Measurements from ENCODE around the gene TENT4B. TPM values are rescaled to one million over a fixed set of nuclear protein-coding genes. Genes with fewer than 3 reads are reported as not detected.

Gene TENT4B
- total RNA-seq, 1 experiment from 2014 or later, result 11.4 TPM

GRCh38 chr16:50133214-50133613 is 19.9 kb upstream of the TENT4B start:
- Histone ChIP-seq H3K27me3 (ENCODE audit: insufficient read depth, low read depth) (no peaks in the 10 kb centered on the region), H3K36me3 (ENCODE audit: low read depth) (no peaks in the 10 kb centered on the region), H3K9me2 (ENCODE audit: insufficient read depth) (no peaks in the 10 kb centered on the region), H4K20me1 (ENCODE audit: insufficient read depth) (no peaks in the 10 kb centered on the region), H3K79me2 (ENCODE audit: low read depth) (no peaks in the 10 kb centered on the region), H3K4me2 (no peak overlapping the region), H2AFZ (no peak overlapping the region), H3K27ac (no peak overlapping the region), H3F3A (ENCODE audit: insufficient read depth, low read depth) (no peaks in the 10 kb centered on the region), H3K4me1 (replicated peaks; ENCODE audit: insufficient read depth) (no peaks in the 10 kb centered on the region), H3K9me3 (ENCODE audit: insufficient read depth, low read depth) (no peaks in the 10 kb centered on the region), H3K4me3 (no peak overlapping the region)
- TF ChIP-seq CTCF (conservative IDR thresholded peaks at IDR 0.05) (no peak), EZH2 (IDR thresholded peaks at IDR 0.05; ENCODE audit: low read depth) (no peak)
- no TSS peak for BruUV-seq (replicated peaks)
- ChIA-PET CTCF (no interaction called here), POLR2A (ENCODE audit: unreplicated experiment) (no interaction called here)
- intact Hi-C loops (cut with micrococcal nuclease; ENCODE audit: unreplicated experiment), result no loop called here
- no peak for DNase-seq

- TF ChIP-seq EZH2 (IDR thresholded peaks at IDR 0.05; ENCODE audit: low read depth), result no peak
- TF ChIP-seq CTCF (conservative IDR thresholded peaks at IDR 0.05), result no peak
- no peaks in the 10 kb centered on the region for H3K36me3 ChIP-seq (ENCODE audit: low read depth)
- H4K20me1 ChIP-seq (ENCODE audit: insufficient read depth), result no peaks in the 10 kb centered on the region
- no peaks in the 10 kb centered on the region for H3K9me3 ChIP-seq (ENCODE audit: insufficient read depth, low read depth)
- no peaks in the 10 kb centered on the region for H3K4me1 ChIP-seq (replicated peaks; ENCODE audit: insufficient read depth)
- intact Hi-C loops (cut with micrococcal nuclease; ENCODE audit: unreplicated experiment), result no loop called here
- CTCF ChIA-PET, result no interaction called here
- DNase-seq, result no peak
- no peak overlapping the region for H2AFZ ChIP-seq
- H3K27ac ChIP-seq, result no peak overlapping the region
- H3K9me2 ChIP-seq (ENCODE audit: insufficient read depth), result no peaks in the 10 kb centered on the region
- no peak overlapping the region for H3K4me2 ChIP-seq
- no peaks in the 10 kb centered on the region for H3F3A ChIP-seq (ENCODE audit: insufficient read depth, low read depth)
- POLR2A ChIA-PET (ENCODE audit: unreplicated experiment), result interaction anchor here (0.6 kb wide), 1 partner anchor 161 kb away, joined by 4 read pairs; no protein-coding TSS in a partner anchor
- H3K79me2 ChIP-seq (ENCODE audit: low read depth), result no peaks in the 10 kb centered on the region
- no peaks in the 10 kb centered on the region for H3K27me3 ChIP-seq (ENCODE audit: insufficient read depth, low read depth)
- no TSS peak for BruUV-seq (replicated peaks)
- H3K4me3 ChIP-seq, result no peak overlapping the region
Measured at GRCh38 chr16:50136399-50136798, 16.7 kb upstream of the TENT4B start.

GRCh38 chr16:50137268-50137667 is 15.8 kb upstream of the TENT4B start:
- Histone ChIP-seq H3K79me2 (ENCODE audit: low read depth) (no peaks in the 10 kb centered on the region), H3F3A (ENCODE audit: insufficient read depth, low read depth) (no peaks in the 10 kb centered on the region), H3K4me3 (no peak overlapping the region), H3K9me2 (ENCODE audit: insufficient read depth) (no peaks in the 10 kb centered on the region), H3K27ac (no peak overlapping the region), H3K27me3 (ENCODE audit: insufficient read depth, low read depth) (no peaks in the 10 kb centered on the region), H3K4me2 (no peak overlapping the region), H3K9me3 (ENCODE audit: insufficient read depth, low read depth) (no peaks in the 10 kb centered on the region), H3K4me1 (replicated peaks; ENCODE audit: insufficient read depth) (no peaks in the 10 kb centered on the region), H4K20me1 (ENCODE audit: insufficient read depth) (no peaks in the 10 kb centered on the region), H2AFZ (no peak overlapping the region), H3K36me3 (ENCODE audit: low read depth) (no peaks in the 10 kb centered on the region)
- BruUV-seq (replicated peaks), result no TSS peak
- POLR2A ChIA-PET (ENCODE audit: unreplicated experiment), result no interaction called here
- no peak for DNase-seq
- intact Hi-C loops (cut with micrococcal nuclease; ENCODE audit: unreplicated experiment), result no loop called here
- TF ChIP-seq CTCF (conservative IDR thresholded peaks at IDR 0.05), result no peak
- TF ChIP-seq EZH2 (IDR thresholded peaks at IDR 0.05; ENCODE audit: low read depth), result no peak
- CTCF ChIA-PET, result no interaction called here
